ENCODE measurements around the gene ACSBG1.

GRCh38 chr15:78204351-78205309 lies 29.7 kb downstream of the ACSBG1 start:
- TF ChIP-seq CTCF (IDR thresholded peaks at IDR 0.05 in 8 of 11, conservative IDR thresholded peaks at IDR 0.05 in 3 of 11) (no peak), POLR2A (IDR thresholded peaks at IDR 0.05) (no peak)

Measured in spleen (tissue), 7 donors.